OCI-M2 (cell line): ENCODE results near the gene ATP5F1D.

Source experiments
- DNase-seq: peaks from one replicate; lab custom pipeline; 2025; ENCODE audit not compliant: unreplicated experiment; lab: John Stamatoyannopoulos, UW

Gene ATP5F1D

GRCh38 chr19:1220477-1220930 is 21.0 kb upstream of the ATP5F1D start:
- no peak for DNase-seq

DNA sequence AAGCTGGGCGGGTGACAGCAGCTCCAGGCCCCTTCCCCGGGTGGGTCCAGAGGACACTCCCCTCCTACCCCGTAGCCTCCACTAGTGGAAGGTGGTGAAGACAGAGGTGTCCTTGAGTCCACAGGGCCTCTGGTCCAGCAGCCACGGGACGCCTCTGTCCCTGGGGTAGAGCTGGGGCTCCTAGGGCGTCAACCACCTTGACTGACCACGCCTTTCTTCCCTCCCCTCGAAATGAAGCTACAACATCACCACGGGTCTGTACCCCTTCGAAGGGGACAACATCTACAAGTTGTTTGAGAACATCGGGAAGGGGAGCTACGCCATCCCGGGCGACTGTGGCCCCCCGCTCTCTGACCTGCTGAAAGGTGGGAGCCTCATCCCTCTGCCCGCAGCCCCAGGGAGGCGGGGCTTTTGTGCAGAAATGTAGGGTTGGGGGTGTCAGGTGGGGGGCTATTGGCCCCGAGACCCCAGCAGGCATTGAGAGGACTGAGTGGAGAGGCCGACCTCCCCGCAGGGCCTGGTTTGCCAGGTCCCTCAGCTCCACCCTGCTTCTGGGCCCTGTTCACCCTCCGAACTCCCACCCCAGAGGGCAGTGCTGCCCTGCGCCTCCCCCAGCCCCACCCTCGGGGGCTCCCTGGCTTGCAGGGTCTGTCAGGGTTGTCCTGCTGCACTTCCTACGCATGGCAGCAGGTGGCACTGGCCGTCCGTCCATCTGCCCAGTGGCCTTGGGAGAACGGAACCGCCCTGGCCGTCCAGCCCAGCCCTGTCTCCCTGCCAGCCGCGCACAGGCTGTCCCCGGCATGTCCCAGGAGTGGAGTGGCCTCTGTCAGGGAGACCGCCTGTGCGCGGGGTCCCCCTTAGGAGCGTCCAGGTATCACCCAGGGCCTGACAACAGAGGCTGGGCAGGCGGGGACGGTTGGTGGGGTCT is 20.3 kb upstream of the ATP5F1D start:
- no peak for DNase-seq

GRCh38 chr19:1221904-1222255 is 19.7 kb upstream of the ATP5F1D start:
- DNase-seq: no peak

- DNase-seq: no peak
These were observed 19.2 kb upstream of the ATP5F1D start for GRCh38 chr19:1222394-1222793.

- no peak for DNase-seq
These were observed 18.3 kb upstream of the ATP5F1D start for GRCh38 chr19:1223018-1223855.

DNA sequence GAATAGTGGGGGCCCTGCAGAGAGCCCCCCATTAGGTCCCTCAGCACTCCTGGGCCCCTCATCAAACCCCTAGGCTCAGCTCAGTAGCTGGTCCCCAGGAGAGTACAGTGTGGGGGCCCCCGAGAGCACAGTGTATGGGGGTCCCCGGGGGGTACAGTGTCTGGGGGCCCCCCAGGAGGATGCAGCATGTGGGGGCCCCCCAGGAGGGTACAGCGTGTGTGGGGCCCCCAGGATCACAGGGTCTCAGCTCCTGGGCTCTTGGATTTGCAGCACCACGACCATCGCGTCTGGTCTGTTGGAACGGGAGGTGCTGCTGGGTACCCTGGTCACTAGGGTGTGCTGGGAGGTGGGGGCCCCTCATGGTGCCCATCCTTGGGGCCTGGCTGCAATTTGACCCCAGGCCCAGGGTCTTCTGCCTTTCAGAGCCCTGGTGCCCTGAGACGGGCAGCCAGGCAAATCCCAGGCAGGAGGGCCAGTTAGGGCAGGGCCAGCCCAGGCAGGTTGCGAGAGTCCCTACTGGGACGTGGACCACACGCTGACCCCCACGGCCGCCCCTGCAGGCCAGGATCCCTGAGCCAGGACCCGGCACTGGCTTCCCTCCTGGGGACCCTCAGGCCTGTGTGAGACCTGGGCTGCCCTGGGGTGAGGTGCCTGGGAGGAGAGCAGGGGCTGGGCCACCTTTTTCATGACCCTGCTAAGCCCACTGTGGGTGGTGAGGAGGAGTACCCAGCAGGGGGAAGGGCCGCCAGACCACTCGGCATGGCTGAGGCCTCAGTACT is 17.3 kb upstream of the ATP5F1D start:
- DNase-seq: no peak

DNA sequence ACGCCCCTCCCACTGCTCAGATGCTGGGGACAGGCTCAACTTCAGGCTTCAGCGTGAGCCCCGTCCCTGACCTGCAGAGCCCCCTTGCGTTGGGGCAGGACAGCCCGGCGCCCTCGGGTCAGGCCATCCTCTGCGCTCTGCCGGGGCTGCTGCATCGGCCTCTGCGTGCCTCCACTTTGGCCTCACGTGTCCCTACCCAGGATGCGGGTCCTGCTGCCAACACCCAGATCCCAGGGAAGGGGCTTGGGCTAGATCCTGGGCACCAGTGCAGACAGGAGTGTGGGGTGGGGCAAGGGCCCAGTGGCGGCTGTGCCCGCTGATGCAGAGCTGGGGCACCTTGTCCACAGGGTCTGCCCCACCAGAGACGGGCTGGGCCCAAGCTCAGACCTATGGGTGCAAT is 16.7 kb upstream of the ATP5F1D start:
- DNase-seq: no peak

- DNase-seq: no peak
These were observed 15.9 kb upstream of the ATP5F1D start for GRCh38 chr19:1225440-1226226.

GRCh38 chr19:1226227-1226518 is 15.4 kb upstream of the ATP5F1D start:
- no peak for DNase-seq

DNA sequence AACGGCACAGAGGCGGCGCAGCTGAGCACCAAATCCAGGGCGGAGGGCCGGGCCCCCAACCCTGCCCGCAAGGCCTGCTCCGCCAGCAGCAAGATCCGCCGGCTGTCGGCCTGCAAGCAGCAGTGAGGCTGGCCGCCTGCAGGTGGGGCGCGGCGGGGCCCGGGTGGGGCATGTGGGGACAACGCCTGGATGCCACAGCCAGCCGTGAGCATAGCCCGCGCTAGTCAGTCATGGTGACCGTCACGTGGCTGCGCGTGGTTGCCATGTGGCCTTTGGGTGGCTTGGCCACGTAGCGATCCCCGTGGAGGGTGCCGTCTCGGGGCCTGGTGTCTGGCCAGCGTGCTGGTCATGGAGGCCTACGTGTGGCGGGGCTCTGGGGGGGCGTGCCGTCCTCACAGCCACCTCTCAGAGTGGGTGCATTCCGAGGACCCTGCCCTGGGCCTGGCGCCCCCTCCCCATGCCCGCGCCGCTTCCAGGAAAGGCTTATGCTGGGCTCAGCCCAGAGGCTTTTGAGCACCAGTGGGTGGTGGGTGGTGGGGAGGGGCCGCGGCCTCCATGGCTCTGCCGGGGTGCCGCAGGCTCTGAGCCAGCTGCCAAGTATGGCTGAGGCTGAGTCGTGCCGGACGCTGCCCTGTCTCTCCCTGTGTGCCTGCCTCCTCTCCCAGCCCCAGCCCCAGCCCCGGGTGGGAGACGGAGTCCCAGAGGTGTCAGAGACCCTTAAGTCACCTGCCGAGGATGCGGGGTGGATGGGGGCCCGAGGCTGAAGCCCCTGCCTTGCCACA is 14.8 kb upstream of the ATP5F1D start:
- no peak for DNase-seq

GRCh38 chr19:1227304-1228054 is 14.1 kb upstream of the ATP5F1D start:
- no peak for DNase-seq

- no peak for DNase-seq
These were observed 13.2 kb upstream of the ATP5F1D start for GRCh38 chr19:1228161-1228957.

DNA sequence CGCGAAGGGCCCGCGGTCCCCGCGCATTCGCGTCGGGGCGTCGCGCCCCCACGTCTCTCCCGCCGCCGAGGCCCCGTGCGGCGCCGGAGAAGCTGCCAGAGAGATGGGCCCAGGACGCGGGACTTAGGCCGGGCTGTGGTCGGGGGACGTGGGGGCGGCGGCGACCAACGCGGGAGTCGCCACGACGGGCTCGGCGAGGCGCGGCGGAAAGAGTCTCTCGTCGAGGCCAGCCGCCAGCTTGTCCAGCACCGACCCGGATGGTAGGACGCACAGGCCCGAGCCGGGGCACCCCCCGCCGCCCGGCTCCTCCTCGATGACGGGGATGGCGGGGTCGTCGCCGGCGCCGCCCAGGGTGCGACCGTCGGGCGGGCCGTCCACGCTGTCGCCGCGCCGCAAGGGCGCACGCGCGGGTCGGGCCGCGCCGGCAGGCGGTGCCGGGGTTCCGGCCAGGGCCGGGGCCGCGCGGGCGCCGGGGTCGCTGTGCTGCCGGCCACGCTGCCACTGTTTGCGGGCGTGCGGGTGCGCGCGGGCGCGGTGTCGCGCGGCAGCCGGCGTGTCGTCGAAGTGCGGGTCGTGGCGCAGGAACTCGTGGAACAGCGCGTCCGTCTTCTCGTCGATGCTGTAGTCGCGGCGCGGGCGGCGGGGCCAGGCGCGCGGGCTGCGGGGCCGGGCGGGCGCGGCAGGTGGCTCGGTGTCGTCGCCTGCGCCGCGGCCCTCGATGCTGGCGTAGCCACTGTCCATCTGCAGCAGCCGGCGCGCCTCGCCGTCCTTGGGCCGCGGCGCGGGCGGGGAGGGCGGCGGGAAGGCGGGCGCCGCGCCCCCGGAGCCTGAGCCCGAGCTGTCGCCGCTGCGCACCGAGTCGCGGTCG is 12.3 kb upstream of the ATP5F1D start:
- no peak for DNase-seq

DNA sequence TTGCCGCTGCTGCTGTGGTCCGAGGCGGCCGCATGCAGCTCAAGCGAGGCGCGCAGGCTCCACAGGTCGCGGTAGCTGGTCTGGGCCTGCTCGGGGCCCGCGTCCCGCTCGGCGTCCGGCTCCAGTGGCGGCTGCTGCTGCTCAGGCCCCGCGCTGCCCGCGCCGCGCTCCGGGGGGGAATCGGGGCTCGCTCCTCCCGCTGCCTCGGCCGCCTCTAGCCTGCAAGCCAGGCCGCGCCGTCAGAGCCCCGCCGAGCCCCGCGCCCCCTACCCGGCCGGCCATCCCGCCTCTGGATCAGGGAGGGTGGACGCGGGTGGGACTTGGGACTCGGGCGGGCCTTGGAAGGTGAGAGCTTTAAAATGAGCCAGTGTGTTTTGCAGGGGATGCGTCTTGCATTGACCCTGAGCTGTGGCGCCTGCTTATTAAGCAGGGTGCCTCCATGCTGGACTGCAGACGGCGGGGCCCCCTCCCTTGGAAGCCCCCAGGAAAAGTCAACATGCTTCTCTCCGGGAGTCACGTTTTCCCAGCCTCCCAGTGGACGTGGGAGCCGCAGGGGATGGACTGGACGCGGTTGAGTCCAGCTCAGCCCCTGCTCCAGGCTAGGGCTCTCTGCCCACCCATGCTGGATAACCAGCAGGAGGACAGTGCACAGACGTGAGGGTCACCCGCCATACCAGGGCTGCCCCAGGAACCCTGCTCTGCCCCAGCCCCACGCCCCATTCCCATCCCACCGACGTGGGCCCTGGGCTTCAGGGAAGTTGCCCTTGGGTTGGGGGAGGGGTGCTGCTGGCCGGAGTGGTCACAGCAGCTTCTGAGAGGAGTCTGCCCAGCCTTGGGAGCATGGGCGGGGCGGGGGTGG is 11.4 kb upstream of the ATP5F1D start:
- no peak for DNase-seq

- no peak for DNase-seq
These were observed 10.6 kb upstream of the ATP5F1D start for GRCh38 chr19:1230783-1231489.
